Measurements from ENCODE around the gene ANGPTL2. TPM values are rescaled to one million over a fixed set of nuclear protein-coding genes. Genes with fewer than 3 reads are reported as not detected.

The ANGPTL2 gene
- polyA plus RNA-seq, 3 donors = 8.7 to 11.4 (median 10.8) TPM

DNA sequence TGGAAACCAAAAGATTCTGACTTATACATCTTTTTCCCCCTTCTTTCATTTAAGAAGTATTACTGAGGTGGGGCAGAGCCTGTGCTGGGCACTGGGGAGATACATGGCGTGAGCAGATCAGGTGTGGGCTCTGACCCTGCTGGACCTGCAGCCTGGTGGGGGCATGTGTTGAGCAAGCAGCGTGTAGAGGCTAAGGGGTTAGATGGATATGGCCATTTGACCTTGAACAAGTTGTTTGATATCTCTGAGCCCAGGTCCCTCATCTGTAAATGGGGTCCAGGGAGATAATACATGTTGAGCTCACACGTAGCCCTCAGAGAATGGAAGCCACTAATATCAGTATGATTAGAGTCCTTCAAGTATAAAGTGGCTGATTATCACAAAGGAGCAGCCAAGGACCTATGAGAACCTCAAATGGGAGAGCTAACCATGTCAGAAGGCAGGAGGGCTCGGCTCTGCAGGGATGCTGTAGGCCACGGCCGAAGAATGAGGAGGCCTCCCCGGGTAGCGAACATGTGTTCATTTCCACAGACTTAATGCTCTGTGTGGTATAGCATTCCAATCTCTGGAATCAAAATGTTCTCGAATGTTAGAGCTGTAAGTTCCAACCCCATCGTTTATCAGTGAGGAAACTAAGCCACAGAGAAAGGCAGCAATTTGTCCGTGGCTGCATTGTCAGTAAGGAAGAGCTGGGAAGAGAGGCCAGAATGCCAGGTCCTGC lies 15.4 kb upstream of the ANGPTL2 start:
- no peak for DNase-seq (ENCODE audit: low read depth in 3 of 3, low spot score in 2 of 3)

DNA sequence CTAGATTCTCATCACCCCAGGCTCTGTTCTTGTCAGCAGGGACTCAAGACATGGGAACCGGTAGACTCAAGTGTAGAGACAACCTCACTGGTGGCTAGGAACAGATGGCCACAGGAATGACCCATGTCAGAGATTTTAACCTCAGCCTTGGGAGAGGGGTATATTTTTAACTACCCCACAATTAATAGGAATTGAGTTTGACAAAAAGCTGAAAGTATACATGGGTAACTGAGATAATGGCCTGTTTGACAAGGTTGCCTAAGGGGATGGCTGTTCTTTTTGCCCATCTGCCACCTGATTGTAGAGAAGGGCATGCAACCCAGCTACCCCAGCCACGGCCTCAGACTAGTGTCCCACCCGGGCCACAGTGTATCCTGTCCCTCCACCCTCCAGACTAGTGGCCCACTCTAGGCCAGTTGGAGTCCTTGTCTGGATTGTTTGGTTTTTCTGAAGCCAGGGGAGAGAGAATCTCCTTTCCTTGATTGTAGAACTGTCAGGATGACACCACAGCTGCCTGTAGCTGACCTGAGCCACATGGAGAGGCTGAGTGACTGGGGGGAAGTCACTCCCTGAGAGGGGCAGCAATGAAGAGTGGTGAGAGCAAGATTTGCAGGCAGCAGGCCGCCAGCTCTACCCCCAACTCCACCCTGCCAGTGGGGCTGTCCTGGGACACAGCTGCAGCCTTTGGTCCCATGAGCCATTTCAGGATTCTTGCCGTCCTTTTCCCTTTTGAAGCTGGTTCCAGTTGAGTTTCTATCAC lies 14.6 kb upstream of the ANGPTL2 start:
- DNase-seq (ENCODE audit: low read depth in 3 of 3, low spot score in 2 of 3) = no peak

- no peak for DNase-seq (ENCODE audit: low read depth in 3 of 3, low spot score in 2 of 3)
These were observed 13.8 kb upstream of the ANGPTL2 start for GRCh38 chr9:127136081-127136879.

DNA sequence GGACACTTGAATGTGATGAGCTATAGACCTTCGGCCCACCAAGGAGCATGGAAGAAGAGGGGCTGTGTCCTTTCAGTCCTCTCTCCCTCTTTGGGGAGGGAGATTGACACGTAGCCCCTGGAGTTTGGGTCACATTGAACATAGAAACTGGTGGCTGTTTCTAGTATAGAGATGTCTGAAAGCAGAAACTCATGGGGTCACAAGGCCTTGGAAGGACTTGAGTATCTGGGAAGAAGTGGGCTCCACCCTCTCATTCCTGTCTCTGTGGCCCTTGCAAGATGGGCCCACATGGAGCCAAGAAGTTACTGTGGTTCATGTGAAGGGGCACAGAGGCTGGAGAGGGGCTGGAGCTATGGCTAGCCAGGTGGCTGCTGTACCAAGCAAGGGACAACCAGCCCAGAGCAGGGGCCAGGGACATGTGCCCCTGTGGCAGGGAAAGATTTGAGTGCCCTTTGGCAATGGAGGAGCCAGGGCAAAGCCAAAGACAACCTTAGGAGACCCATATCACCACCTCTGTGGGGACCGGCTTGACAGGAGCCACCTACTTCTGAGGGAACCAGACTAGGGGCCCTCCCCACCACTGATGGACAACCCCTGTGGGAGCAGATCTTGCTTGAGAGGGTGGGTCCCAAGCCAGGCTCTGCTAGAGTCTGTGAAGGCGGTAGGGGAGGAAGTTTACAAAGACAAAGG lies 12.8 kb upstream of the ANGPTL2 start:
- DNase-seq (ENCODE audit: low read depth in 3 of 3, low spot score in 2 of 3) = no peak

- no peak for DNase-seq (ENCODE audit: low read depth in 3 of 3, low spot score in 2 of 3)
These were observed 11.3 kb upstream of the ANGPTL2 start for GRCh38 chr9:127133739-127134167.

- no peak for DNase-seq (ENCODE audit: low read depth in 3 of 3, low spot score in 2 of 3)
These were observed 10.6 kb upstream of the ANGPTL2 start for GRCh38 chr9:127132921-127133647.

- DNase-seq (ENCODE audit: low read depth in 3 of 3, low spot score in 2 of 3) = no peak
These were observed 9.9 kb upstream of the ANGPTL2 start for GRCh38 chr9:127132375-127132774.

GRCh38 chr9:127131871-127132270 lies 9.4 kb upstream of the ANGPTL2 start:
- DNase-seq (ENCODE audit: low read depth in 3 of 3, low spot score in 2 of 3) = no peak

DNA sequence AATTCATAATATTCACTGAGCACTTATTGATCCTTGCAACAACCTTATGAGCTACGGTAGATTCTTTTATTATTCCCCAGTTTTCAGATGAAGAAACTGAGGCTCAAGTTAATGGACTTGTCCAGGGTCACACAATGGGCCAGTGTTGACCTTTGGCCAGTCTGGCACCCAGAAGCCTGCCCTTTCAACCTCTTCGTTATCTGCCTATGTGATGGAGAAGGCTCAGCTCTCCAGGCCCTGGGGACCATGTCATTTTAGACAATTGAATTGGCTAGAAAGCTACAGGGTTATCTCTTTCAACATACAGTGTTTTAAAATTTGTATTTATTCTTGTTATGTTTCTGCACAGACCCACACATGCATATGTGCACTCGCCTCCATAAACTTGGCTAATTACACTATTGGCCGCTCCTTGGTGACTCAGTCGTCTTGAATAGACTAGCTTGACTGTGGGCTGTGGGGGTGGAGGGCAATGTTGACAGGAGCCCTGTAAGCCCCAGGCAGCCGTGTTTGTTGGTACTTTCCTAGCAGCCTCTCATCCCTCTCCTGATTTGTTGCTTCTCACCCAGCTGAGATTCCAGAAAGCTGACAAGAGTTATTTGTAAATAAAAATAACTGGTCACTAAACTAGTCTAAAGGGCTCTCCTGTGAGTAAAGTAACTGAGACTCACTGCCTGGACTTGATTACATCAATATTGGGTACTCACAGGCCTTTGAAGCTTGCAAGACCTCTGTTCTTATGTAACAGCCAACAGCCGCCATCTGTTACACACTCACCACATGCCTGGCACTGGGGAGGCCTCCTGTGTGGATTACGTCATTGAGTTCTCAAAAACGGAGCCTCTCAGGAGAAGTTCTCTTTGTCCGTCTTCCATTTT lies 8.5 kb upstream of the ANGPTL2 start:
- DNase-seq (ENCODE audit: low read depth in 3 of 3, low spot score in 2 of 3) = no peak

- DNase-seq (ENCODE audit: low read depth in 3 of 3, low spot score in 2 of 3) = no peak
These were observed 7.8 kb upstream of the ANGPTL2 start for GRCh38 chr9:127130235-127130634.

- no peak for DNase-seq (ENCODE audit: low read depth in 3 of 3, low spot score in 2 of 3)
These were observed 7.3 kb upstream of the ANGPTL2 start for GRCh38 chr9:127129718-127130085.

DNA sequence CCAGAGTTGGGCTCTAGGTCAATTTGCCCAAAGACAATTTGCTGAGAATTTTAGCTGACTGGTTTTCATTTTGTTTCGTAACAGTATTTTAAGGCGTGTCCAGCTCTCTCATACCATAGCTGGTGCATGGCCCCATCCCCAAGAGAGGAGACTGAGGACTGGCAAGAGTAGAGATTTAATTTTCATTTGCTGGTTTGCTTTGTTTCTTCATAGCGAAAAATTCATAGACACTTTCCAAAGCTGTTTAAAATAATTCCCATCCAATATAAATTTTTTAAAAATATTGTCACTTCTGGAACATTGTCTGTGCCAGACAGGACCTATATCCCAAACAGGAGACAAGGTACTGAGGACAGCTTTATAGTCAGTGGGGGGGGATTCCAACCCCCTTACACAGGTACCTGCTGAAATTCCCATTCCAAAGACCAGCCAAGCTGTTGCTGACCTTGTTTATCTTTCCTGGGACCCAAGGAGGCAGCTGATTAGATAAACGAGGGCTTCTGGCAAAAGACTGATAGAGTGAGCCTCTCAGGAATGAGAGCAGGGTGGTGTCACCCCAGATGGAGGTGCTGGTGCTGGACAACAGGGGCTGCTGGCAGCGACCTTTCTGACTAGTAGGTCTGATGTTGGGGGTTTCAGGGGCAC lies 6.8 kb upstream of the ANGPTL2 start:
- DNase-seq (ENCODE audit: low read depth in 3 of 3, low spot score in 2 of 3) = no peak

- no peak for DNase-seq (ENCODE audit: low read depth in 3 of 3, low spot score in 2 of 3)
These were observed 6.1 kb upstream of the ANGPTL2 start for GRCh38 chr9:127128341-127129072.

DNA sequence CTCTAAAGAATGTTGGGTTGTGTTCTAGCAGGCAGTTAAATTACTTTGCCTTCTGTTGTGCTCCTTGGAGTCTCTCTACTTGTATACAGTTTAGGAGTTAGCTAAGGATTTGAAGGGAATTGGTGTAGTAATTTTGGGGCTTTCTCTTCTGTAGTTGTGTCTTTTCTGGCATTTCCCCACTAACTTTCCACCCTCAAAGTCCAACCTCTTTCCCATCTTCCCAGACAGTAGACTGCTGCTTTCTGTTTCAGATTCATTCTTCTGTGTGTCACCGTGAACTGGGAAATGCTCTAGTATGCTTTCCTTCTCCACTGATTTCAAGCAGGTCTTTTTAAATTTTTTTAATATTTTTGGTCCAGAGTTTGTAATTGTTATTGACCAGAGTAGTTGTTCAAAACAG lies 4.5 kb upstream of the ANGPTL2 start:
- DNase-seq (ENCODE audit: low read depth in 3 of 3, low spot score in 2 of 3) = no peak

DNA sequence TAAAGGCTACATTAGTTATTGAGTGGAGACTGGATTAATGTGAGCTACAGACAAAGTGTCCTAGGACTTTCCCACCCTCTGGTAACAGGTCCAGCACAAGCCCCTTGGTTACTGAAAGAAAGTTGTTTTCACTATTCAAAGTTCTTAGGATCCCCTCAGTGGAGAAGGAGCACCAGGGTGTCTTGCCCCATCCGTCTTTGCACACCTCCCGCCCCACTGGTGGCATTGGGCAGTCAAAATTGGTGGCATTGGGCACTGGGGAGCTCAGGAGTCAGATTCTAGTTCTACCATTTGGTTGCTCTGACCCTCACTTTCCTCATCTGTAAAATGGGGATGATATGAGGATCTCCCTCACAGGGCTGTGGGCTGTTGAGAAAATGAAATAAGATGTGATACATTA lies 2.4 kb upstream of the ANGPTL2 start:
- DNase-seq (ENCODE audit: low read depth in 3 of 3, low spot score in 2 of 3) = no peak

DNA sequence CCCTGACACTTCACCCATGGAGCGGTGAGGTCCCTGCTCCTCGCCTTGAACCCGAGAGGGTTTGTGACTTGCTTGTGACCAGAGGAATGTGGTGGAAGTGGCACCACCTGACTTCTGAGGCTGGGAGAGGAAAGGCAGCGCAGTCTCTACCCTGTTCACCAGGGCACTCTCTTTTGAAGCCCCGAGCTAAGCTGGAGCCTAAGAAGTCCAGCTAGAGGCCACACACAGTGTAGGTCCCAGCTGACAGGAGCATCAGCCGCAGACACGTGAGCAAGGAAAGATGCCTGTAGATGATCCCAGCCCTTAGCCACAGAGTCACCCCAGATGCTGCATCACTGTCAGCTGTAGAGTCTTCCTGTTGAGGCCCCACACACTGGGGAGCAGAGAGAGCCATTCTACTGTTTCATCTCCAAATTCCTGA lies 1.7 kb upstream of the ANGPTL2 start:
- DNase-seq (ENCODE audit: low read depth in 3 of 3, low spot score in 2 of 3) = no peak

GRCh38 chr9:127123064-127123890 lies 842 bp upstream of the ANGPTL2 start:
- DNase-seq (ENCODE audit: low read depth in 3 of 3, low spot score in 2 of 3) = peak; percentile 51 to 57 (median 53)

Data from right renal cortex interstitium (tissue), 3 donors.